Suprapubic skin (tissue), 4 donors: ENCODE data around the gene TM9SF2. TPM values are rescaled to one million over a fixed set of nuclear protein-coding genes. Genes with fewer than 3 reads are reported as not detected.

Experiments
- DNase-seq, 2 donors: peaks; one replicate each; pipeline ENCODE4 v3.0.0-alpha.2; 2019; ENCODE audit warnings: low spot score in 2 of 2
- H3K27ac ChIP-seq: fragments of 200-600 bp; sonication (generic); one replicate; pipeline ENCODE4 v1.5.1; 2019
- H3K27me3 ChIP-seq: fragments of 200-600 bp; sonication (generic); one replicate; pipeline ENCODE4 v1.5.1; 2019
- H3K36me3 ChIP-seq: fragments of 200-600 bp; sonication (generic); one replicate; pipeline ENCODE4 v1.5.1; 2019
- H3K4me1 ChIP-seq: fragments of 200-600 bp; sonication (generic); one replicate; pipeline ENCODE4 v1.5.1; 2019
- H3K4me3 ChIP-seq: fragments of 200-600 bp; sonication (generic); one replicate; pipeline ENCODE4 v1.5.1; 2019; ENCODE audit warnings: mild to moderate bottlenecking
- H3K9me3 ChIP-seq: fragments of 200-600 bp; sonication (generic); one replicate; pipeline ENCODE4 v1.5.1; 2019
- EP300 ChIP-seq: sonication (generic); formaldehyde crosslinking; IDR thresholded peaks from one replicate; pipeline ENCODE4 v1.6.1; 2017; ENCODE audit warnings: antibody characterized with exemption
- POLR2A ChIP-seq, 2 donors: fragments of 450-650 bp; IDR thresholded peaks; one replicate each; pipeline ENCODE4 v1.6.1; 2017; ENCODE audit warnings: antibody characterized with exemption in 2 of 2, mild to moderate bottlenecking in 2 of 2, moderate library complexity in 2 of 2
- POLR2AphosphoS5 ChIP-seq, 3 donors: sonication (generic); formaldehyde crosslinking; IDR thresholded peaks; one replicate each; pipeline ENCODE4 v1.6.1; 2017; ENCODE audit warnings: antibody characterized with exemption in 3 of 3
- WGBS: methylation state at CpG from one replicate; pipeline ENCODE4 v1.1.5; 2018; 5-methylcytosine and 5-hydroxymethylcytosine counted together
- total RNA-seq, 4 donors: library from RNA; depleted of rRNA; stranded (reverse); fragments of >200 nt; gene quantifications; one replicate each; pipeline ENCODE4 v1.1.0, GENCODE V29; 2016
- TF ChIP-seq, protein P1 (sequence below), 2 donors: fragments of 200-600 bp in 1 of 2; fragments of 450-650 bp in 1 of 2; sonication (generic) in 1 of 2; IDR thresholded peaks; one replicate each; pipeline ENCODE4 v1.5.1; 2016 to 2019; ENCODE audit warnings: antibody characterized with exemption in 2 of 2, mild to moderate bottlenecking in 1 of 2, moderate library complexity in 1 of 2

Gene TM9SF2
- total RNA-seq, 4 donors from 2014 or later = 64.2 to 108 (median 91.4) TPM

DNA sequence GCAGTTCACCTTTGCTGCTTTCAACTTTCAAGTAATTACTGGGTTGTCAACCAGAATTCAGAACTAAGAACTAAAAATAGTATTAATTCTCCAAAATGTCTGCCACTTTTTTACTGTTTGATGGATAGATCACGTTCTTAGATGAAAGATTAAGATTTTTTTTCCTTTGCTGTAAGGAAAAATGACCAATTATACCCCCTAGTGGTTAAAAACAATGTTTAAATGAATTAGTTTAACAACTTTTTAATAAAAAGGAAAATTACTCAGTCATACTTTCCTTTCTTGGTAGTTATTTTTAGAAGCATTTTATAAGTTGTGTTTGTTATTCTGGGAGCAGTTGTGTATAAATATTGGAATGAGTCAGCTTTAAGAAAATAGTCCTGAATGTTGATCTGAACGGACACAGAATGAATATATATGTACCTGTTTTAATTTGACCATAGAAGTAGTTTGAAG is 4.6 kb downstream of the TM9SF2 start:
- Histone ChIP-seq H3K4me1 (peaks cover 48% of the 10 kb centered on the region), H3K36me3 (peaks cover 10% of the 10 kb centered on the region), H3K27me3 (no peaks in the 10 kb centered on the region), H3K9me3 (no peaks in the 10 kb centered on the region), H3K27ac (no peak overlapping the region), H3K4me3 (no peak overlapping the region)
- 25% methylated on average over 2 of the region's 2 CpGs for WGBS
- DNase-seq = no peak
- TF ChIP-seq, protein P1, sequence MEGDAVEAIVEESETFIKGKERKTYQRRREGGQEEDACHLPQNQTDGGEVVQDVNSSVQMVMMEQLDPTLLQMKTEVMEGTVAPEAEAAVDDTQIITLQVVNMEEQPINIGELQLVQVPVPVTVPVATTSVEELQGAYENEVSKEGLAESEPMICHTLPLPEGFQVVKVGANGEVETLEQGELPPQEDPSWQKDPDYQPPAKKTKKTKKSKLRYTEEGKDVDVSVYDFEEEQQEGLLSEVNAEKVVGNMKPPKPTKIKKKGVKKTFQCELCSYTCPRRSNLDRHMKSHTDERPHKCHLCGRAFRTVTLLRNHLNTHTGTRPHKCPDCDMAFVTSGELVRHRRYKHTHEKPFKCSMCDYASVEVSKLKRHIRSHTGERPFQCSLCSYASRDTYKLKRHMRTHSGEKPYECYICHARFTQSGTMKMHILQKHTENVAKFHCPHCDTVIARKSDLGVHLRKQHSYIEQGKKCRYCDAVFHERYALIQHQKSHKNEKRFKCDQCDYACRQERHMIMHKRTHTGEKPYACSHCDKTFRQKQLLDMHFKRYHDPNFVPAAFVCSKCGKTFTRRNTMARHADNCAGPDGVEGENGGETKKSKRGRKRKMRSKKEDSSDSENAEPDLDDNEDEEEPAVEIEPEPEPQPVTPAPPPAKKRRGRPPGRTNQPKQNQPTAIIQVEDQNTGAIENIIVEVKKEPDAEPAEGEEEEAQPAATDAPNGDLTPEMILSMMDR (IDR thresholded peaks at IDR 0.05) = no peak
- TF ChIP-seq POLR2A (IDR thresholded peaks at IDR 0.05) = no peak
- no peak for TF ChIP-seq EP300
- TF ChIP-seq POLR2AphosphoS5 (IDR thresholded peaks at IDR 0.05) = no peak

DNA sequence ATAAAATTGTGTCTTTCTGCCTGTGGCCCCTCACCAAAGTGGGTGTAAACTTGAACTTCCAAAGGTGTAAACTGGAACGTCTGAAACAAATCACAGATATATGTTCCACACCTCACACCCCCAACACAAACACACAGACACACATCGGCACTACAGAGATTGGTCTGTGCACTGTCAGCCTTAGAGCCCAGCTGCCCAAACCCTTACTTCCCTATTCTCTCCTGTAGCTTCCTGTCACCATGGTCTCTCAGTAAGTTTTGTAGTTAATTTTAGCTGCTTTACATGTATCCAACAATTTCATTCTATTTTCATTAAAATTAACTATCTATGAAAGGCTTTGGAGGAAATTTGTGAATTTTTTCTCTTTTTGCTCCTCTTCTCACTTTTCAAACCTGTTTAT is 5.4 kb downstream of the TM9SF2 start:
- Histone ChIP-seq H3K4me3 (no peak overlapping the region), H3K9me3 (no peaks in the 10 kb centered on the region), H3K27ac (no peak overlapping the region), H3K27me3 (no peaks in the 10 kb centered on the region), H3K4me1 (peaks cover 53% of the 10 kb centered on the region), H3K36me3 (peaks cover 10% of the 10 kb centered on the region)
- TF ChIP-seq POLR2A (IDR thresholded peaks at IDR 0.05) (no peak), EP300 (no peak), POLR2AphosphoS5 (IDR thresholded peaks at IDR 0.05) (no peak)
- TF ChIP-seq, protein P1 (IDR thresholded peaks at IDR 0.05) = no peak
- 56% methylated on average over 2 of the region's 2 CpGs for WGBS
- DNase-seq = no peak

GRCh38 chr13:99507054-99507453 is 5.8 kb downstream of the TM9SF2 start:
- H3K36me3 ChIP-seq = peaks cover 10% of the 10 kb centered on the region
- no peak for TF ChIP-seq POLR2AphosphoS5 (IDR thresholded peaks at IDR 0.05)
- TF ChIP-seq, protein P1 (IDR thresholded peaks at IDR 0.05) = no peak
- TF ChIP-seq EP300 = no peak
- no peak for TF ChIP-seq POLR2A (IDR thresholded peaks at IDR 0.05)
- H3K27ac ChIP-seq = no peak overlapping the region
- no peak overlapping the region for H3K4me3 ChIP-seq
- no peak for DNase-seq
- no peaks in the 10 kb centered on the region for H3K27me3 ChIP-seq
- H3K4me1 ChIP-seq = peaks cover 55% of the 10 kb centered on the region
- WGBS = 86% methylated on average over 3 of the region's 3 CpGs
- H3K9me3 ChIP-seq = no peaks in the 10 kb centered on the region

DNA sequence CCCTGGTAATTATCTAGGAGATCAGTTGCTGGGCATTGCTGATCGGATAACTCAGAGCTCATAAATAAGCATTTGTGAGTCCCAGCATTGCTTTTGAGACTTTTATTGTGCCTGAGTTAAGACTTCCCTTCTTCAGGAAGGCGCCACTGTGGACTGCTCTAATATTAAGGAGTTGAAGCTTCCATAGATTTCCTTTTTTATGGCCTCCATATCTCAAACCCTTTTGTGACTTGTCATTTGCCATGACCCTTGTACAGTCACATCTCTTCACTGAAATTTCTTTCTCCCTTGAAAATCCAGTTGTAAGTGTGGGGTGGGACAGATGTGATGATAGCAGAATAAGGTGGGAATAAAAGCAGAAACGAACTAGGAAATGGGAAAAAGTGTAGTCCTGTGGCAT is 6.3 kb downstream of the TM9SF2 start:
- Histone ChIP-seq H3K27me3 (no peaks in the 10 kb centered on the region), H3K9me3 (no peaks in the 10 kb centered on the region), H3K4me3 (no peak overlapping the region), H3K36me3 (peaks cover 10% of the 10 kb centered on the region), H3K27ac (no peak overlapping the region), H3K4me1 (peaks cover 55% of the 10 kb centered on the region)
- no peak for TF ChIP-seq POLR2AphosphoS5 (IDR thresholded peaks at IDR 0.05)
- no peak for TF ChIP-seq POLR2A (IDR thresholded peaks at IDR 0.05)
- no peak for TF ChIP-seq EP300
- TF ChIP-seq, protein P1 (IDR thresholded peaks at IDR 0.05) = no peak
- 83% methylated on average over 3 of the region's 3 CpGs for WGBS
- DNase-seq = no peak

GRCh38 chr13:99507986-99508385 is 6.7 kb downstream of the TM9SF2 start:
- Histone ChIP-seq H3K4me3 (no peak overlapping the region), H3K9me3 (no peaks in the 10 kb centered on the region), H3K27ac (no peak overlapping the region), H3K27me3 (no peaks in the 10 kb centered on the region), H3K4me1 (peaks cover 53% of the 10 kb centered on the region), H3K36me3 (peaks cover 10% of the 10 kb centered on the region)
- no peak for DNase-seq
- TF ChIP-seq EP300 (no peak), POLR2AphosphoS5 (IDR thresholded peaks at IDR 0.05) (no peak), POLR2A (IDR thresholded peaks at IDR 0.05) (no peak)
- TF ChIP-seq, protein P1 (IDR thresholded peaks at IDR 0.05) = no peak
